B cell (primary cell): ENCODE results near the gene CCDC78. TPM values are rescaled to one million over a fixed set of nuclear protein-coding genes. Genes with fewer than 3 reads are reported as not detected.
A peak's percentile ranks its signal among the peaks of the same experiment; 100 is the strongest.

Experiments
- ATAC-seq: fragments of 200-7000 bp; cut with Tn5 transposase; one replicate; pipeline ENCODE4 v1.10.0; 2021; ENCODE audit warnings: low read depth, mild to moderate bottlenecking, moderate number of reproducible peaks, moderate library complexity
- CTCF ChIA-PET: fragments of 350-600 bp; sonication (Branson Sonifier 250); formaldehyde crosslinking; loops from one replicate; lab custom pipeline; 2021; ENCODE audit warnings: antibody characterized with exemption, inconsistent platforms; lab: Charles Lee
- POLR2A ChIA-PET: fragments of 350-600 bp; sonication (Branson Sonifier 250); formaldehyde crosslinking; loops from one replicate; lab custom pipeline; 2021; ENCODE audit warnings: antibody characterized with exemption; lab: Charles Lee
- DNase-seq: peaks from one replicate; pipeline ENCODE4 v3.0.0; 2013
- H2AFZ ChIP-seq: 2 replicates; pipeline ENCODE4 v1.6.1; 2012; ENCODE audit warnings: mild to moderate bottlenecking, low read depth, low read length; ENCODE audit not compliant: insufficient read depth, poor library complexity, severe bottlenecking
- H3K27ac ChIP-seq, 2 donors: 1 replicate in 1 of 2; 2 replicates in 1 of 2; pipeline ENCODE4 v1.5.1; 2012 to 2013; ENCODE audit warnings: low read length in 2 of 2, mild to moderate bottlenecking in 2 of 2, moderate library complexity in 1 of 2
- H3K27me3 ChIP-seq, 4 experiments: fragments of 200-600 bp in 1 of 4; sonication (generic) in 1 of 4; replicated peaks in 1 of 4; 1 replicate in 2 of 4; 2 replicates in 2 of 4; pipeline versions ENCODE4 v1.6.1 to v1.7.0; 2013 to 2016; ENCODE audit warnings: low read length in 3 of 4, mild to moderate bottlenecking in 2 of 4, mixed read lengths in 1 of 4, moderate library complexity in 1 of 4; ENCODE audit not compliant: insufficient read depth in 4 of 4, control insufficient read depth in 3 of 4; ENCODE audit errors: control extremely low read depth in 1 of 4
- H3K36me3 ChIP-seq, 2 experiments: replicated peaks in 1 of 2; 1 replicate in 1 of 2; 2 replicates in 1 of 2; pipeline versions ENCODE4 v1.6.1 to v1.7.1; 2013; ENCODE audit warnings: low read length in 1 of 2; ENCODE audit not compliant: insufficient read depth in 2 of 2, control insufficient read depth in 1 of 2; ENCODE audit errors: control extremely low read depth in 1 of 2, extremely low read depth in 1 of 2
- H3K4me1 ChIP-seq, 2 donors: fragments of 200-600 bp in 1 of 2; sonication (generic) in 1 of 2; 1 replicate in 1 of 2; 2 replicates in 1 of 2; pipeline versions ENCODE4 v1.5.1 to v1.6.1; 2013 to 2017; ENCODE audit warnings: low read length in 2 of 2; ENCODE audit not compliant: control insufficient read depth in 2 of 2, insufficient read depth in 2 of 2
- H3K4me2 ChIP-seq: replicated peaks from 2 replicates; pipeline ENCODE3; 2012; ENCODE audit warnings: mild to moderate bottlenecking, low read depth, low read length; ENCODE audit not compliant: poor library complexity, severe bottlenecking
- H3K4me3 ChIP-seq, 5 experiments: fragments of 200-600 bp in 1 of 5; sonication (generic) in 1 of 5; 1 replicate in 3 of 5; 2 replicates in 2 of 5; pipeline versions ENCODE4 v1.5.1 to v1.7.0; 2011 to 2016; ENCODE audit warnings: low read length in 4 of 5, mild to moderate bottlenecking in 4 of 5, low read depth in 2 of 5, control low read depth in 1 of 5, moderate library complexity in 1 of 5; ENCODE audit not compliant: insufficient read depth in 1 of 5; ENCODE audit errors: control extremely low read depth in 1 of 5, extremely low read depth in 1 of 5
- H3K79me2 ChIP-seq: fragments of 200-600 bp; sonication (generic); one replicate; pipeline ENCODE4 v1.6.0; 2016; ENCODE audit warnings: low read length; ENCODE audit not compliant: control insufficient read depth, insufficient read depth
- H3K9ac ChIP-seq: fragments of 200-600 bp; sonication (generic); 2 replicates; pipeline ENCODE4 v1.6.1; 2017; ENCODE audit warnings: mild to moderate bottlenecking, low read length, moderate library complexity
- H3K9me3 ChIP-seq, 3 donors: one replicate each; pipeline versions ENCODE4 v1.6.1 to v1.7.1; 2013; ENCODE audit warnings: low read length in 2 of 3; ENCODE audit not compliant: control insufficient read depth in 2 of 3, insufficient read depth in 1 of 3; ENCODE audit errors: control extremely low read depth in 1 of 3
- H4K20me1 ChIP-seq: 2 replicates; pipeline ENCODE4 v1.6.0; 2012; ENCODE audit warnings: mild to moderate bottlenecking, low read length; ENCODE audit not compliant: insufficient read depth, control insufficient read depth, poor library complexity, severe bottlenecking
- H3K27ac Mint-ChIP-seq: one replicate; pipeline ENCODE4 v1.8.0; 2021; ENCODE audit warnings: mixed read lengths
- H3K27me3 Mint-ChIP-seq: one replicate; pipeline ENCODE4 v1.8.0; 2021; ENCODE audit warnings: mixed read lengths
- H3K4me1 Mint-ChIP-seq: one replicate; pipeline ENCODE4 v1.8.0; 2021; ENCODE audit warnings: mixed read lengths
- H3K4me3 Mint-ChIP-seq: one replicate; pipeline ENCODE4 v1.8.0; 2021; ENCODE audit warnings: mixed read lengths
- H3K9me3 Mint-ChIP-seq: one replicate; pipeline ENCODE4 v1.8.0; 2022; ENCODE audit warnings: mixed read lengths; ENCODE audit not compliant: insufficient read depth
- CTCF ChIP-seq: fragments of 200-600 bp; IDR thresholded peaks from one replicate; pipeline ENCODE4 v1.8.0; 2022; ENCODE audit warnings: antibody characterized with exemption, mild to moderate bottlenecking
- EZH2 ChIP-seq: IDR thresholded peaks from 2 replicates; pipeline ENCODE4 v1.6.1; 2012; ENCODE audit warnings: borderline replicate concordance, low read depth, mild to moderate bottlenecking, moderate library complexity, low read length; ENCODE audit not compliant: insufficient read depth, poor library complexity, severe bottlenecking
- WGBS: methylation state at CpG from one replicate; pipeline ENCODE4 v1.1.5; 2013; ENCODE audit warnings: missing lambda C conversion rate; ENCODE audit not compliant: insufficient coverage; 5-methylcytosine and 5-hydroxymethylcytosine counted together
- intact Hi-C: fragments of 100-400 bp; cut with micrococcal nuclease; formaldehyde crosslinking; loops from one replicate; pipeline ENCODE4 v1.10.0; 2022
- polyA plus RNA-seq: library from polyadenylated mRNA; depleted of rRNA; stranded (reverse); fragments of >200 nt; gene quantifications from 2 replicates; pipeline ENCODE4 v1.2.3, GENCODE V29; 2012
- total RNA-seq, 2 donors: library from RNA; stranded (reverse); fragments of 120-200 nt in 1 of 2; gene quantifications; 1 replicate in 1 of 2; 2 replicates in 1 of 2; pipeline versions ENCODE4 v1.2.3 to v1.2.4, GENCODE V29; 2013 to 2022

CCDC78 gene
- total and polyA plus RNA-seq, 2 donors (not counting 1 experiment from before 2014, with no cell fraction given): 11.8 to 34.2 TPM

- POLR2A ChIA-PET: interaction anchor here (1.4 to 2.1 kb wide), 2 partner anchors 11 to 26 kb away, joined by 4 to 11 read pairs; partner anchors contain the start of genes CCDC78 and CIAO3
- TF ChIP-seq EZH2 (no peak), CTCF (no peak)
Observed at GRCh38 chr16:714558-715476, 11.4 kb downstream of the CCDC78 start, which contains the start of gene METRN. METRN (plus strand) TSS chr16:715118; CDS start chr16:715290, 172 bp downstream.

More at GRCh38 chr16:714558-715476, 11.4 kb downstream of the CCDC78 start, which contains the start of gene METRN:
- 5% methylated on average over 107 of the region's 108 CpGs for WGBS
- H3K27me3 Mint-ChIP-seq: peaks cover 10% of the 10 kb centered on the region
- Histone ChIP-seq H3K36me3 (no peaks in the 10 kb centered on the region), H3K9me3 (peaks cover 0 to 15% (median 0%) of the 10 kb centered on the region in 3 donors), H3K4me2 (peak within 1 kb of the TSS; percentile 95), H3K27me3 (peaks cover 0 to 44% (median 17%) of the 10 kb centered on the region in 4 experiments), H3K79me2 (no peaks in the 10 kb centered on the region), H3K4me3 (peak within 1 kb of the TSS in 4 of 5 experiments; percentile 8 to 61 (median 54)), H3K4me1 (peaks cover 15 to 25% of the 10 kb centered on the region in 2 donors), H4K20me1 (peaks cover 11% of the 10 kb centered on the region), H2AFZ (peak within 1 kb of the TSS; percentile 77), H3K9ac (peak within 1 kb of the TSS; percentile 61), H3K27ac (no peak within 1 kb of the TSS)
- CTCF ChIA-PET: interaction anchor here (0.9 to 7.6 kb wide), 6 partner anchors 11 to 70 kb away, joined by 3 to 94 read pairs (median 15); partner anchors contain the start of genes CHTF18, CIAO3, HAGHL and RPUSD1
- intact Hi-C loops: loop anchor here (5.0 kb wide), 1 partner anchor 257 kb away; the partner anchor contains the start of gene LMF1
- peaks cover 8% of the 10 kb centered on the region for H3K4me1 Mint-ChIP-seq
- ATAC-seq (peak; percentile 91), DNase-seq (peak; percentile 88)
- H3K9me3 Mint-ChIP-seq: no peaks in the 10 kb centered on the region
- no peak within 1 kb of the TSS for H3K27ac Mint-ChIP-seq
- peak within 1 kb of the TSS; percentile 72 for H3K4me3 Mint-ChIP-seq
